Ishikawa (cell line): Measurements from ENCODE around the gene ANK2.
A peak's percentile ranks its signal among the peaks of the same experiment; 100 is the strongest.

Experiments
- CEBPB ChIP-seq: IDR thresholded peaks from 2 replicates; pipeline ENCODE4 v1.6.1; 2012
- CREB1 ChIP-seq: IDR thresholded peaks from 2 replicates; pipeline ENCODE4 v1.6.1; 2012; ENCODE audit warnings: low read depth
- EGR1 ChIP-seq: IDR thresholded peaks from 2 replicates; pipeline ENCODE4 v1.6.1; 2012
- EP300 ChIP-seq: IDR thresholded peaks from 2 replicates; pipeline ENCODE4 v1.6.1; 2012; ENCODE audit warnings: borderline replicate concordance
- FOXM1 ChIP-seq: IDR thresholded peaks from 2 replicates; pipeline ENCODE4 v1.6.1; 2012; ENCODE audit warnings: low read depth, borderline replicate concordance
- MAX ChIP-seq: IDR thresholded peaks from 2 replicates; pipeline ENCODE4 v1.6.1; 2012
- NFIC ChIP-seq: IDR thresholded peaks from 2 replicates; pipeline ENCODE4 v1.6.1; 2012
- RAD21 ChIP-seq: IDR thresholded peaks from 2 replicates; pipeline ENCODE4 v1.6.1; 2012; ENCODE audit warnings: low read depth
- REST ChIP-seq: IDR thresholded peaks from 2 replicates; pipeline ENCODE4 v1.6.1; 2012; ENCODE audit warnings: low read depth, mild to moderate bottlenecking
- TAF1 ChIP-seq: IDR thresholded peaks from 2 replicates; pipeline ENCODE4 v1.6.1; 2012; ENCODE audit warnings: low read depth, mild to moderate bottlenecking
- TCF12 ChIP-seq: IDR thresholded peaks from 2 replicates; pipeline ENCODE4 v1.6.1; 2012; ENCODE audit warnings: low read depth
- TEAD4 ChIP-seq: IDR thresholded peaks from 2 replicates; pipeline ENCODE4 v1.6.1; 2012
- USF1 ChIP-seq: IDR thresholded peaks from 2 replicates; pipeline ENCODE4 v1.6.1; 2012
- YY1 ChIP-seq: IDR thresholded peaks from 2 replicates; pipeline ENCODE4 v1.6.1; 2012; ENCODE audit warnings: low read depth
- ZBTB7A ChIP-seq: IDR thresholded peaks from 2 replicates; pipeline ENCODE4 v1.6.1; 2012; ENCODE audit warnings: low read depth

The ANK2 gene

GRCh38 chr4:113405874-113406722 is 356.6 kb downstream of the ANK2 start:
- TF ChIP-seq TCF12 (no peak), YY1 (no peak), CEBPB (no peak), NFIC (no peak), USF1 (no peak), FOXM1 (no peak), RAD21 (no peak), CREB1 (no peak), EP300 (no peak)

- peak; percentile 39; the same call in 1 of the 2 replicates for TF ChIP-seq NFIC
- no peak for TF ChIP-seq CREB1
- 0 out of 2 replicates have a peak, but pooled peaks have one; percentile 12 for TF ChIP-seq TEAD4
Observed at GRCh38 chr4:113406723-113407016, 357.2 kb downstream of the ANK2 start.

- TF ChIP-seq FOXM1 (no peak), EGR1 (no peak), NFIC (no peak), RAD21 (no peak), CEBPB (no peak), YY1 (no peak), TCF12 (no peak)
Observed at GRCh38 chr4:113407409-113407808, 358.0 kb downstream of the ANK2 start.

- TF ChIP-seq YY1 (no peak), MAX (no peak), REST (no peak), ZBTB7A (no peak), TAF1 (no peak), EGR1 (no peak), CREB1 (no peak), FOXM1 (no peak), USF1 (no peak), TEAD4 (no peak), RAD21 (no peak)
Observed at GRCh38 chr4:113409181-113409580, 359.7 kb downstream of the ANK2 start.

- TF ChIP-seq FOXM1 = no peak
- TF ChIP-seq NFIC = no peak
- no peak for TF ChIP-seq ZBTB7A
- TF ChIP-seq EGR1 = no peak
- no peak for TF ChIP-seq YY1
- TF ChIP-seq REST = no peak
Observed at GRCh38 chr4:113410686-113411085, 361.2 kb downstream of the ANK2 start.

- TF ChIP-seq RAD21 (no peak), TEAD4 (no peak), ZBTB7A (no peak), FOXM1 (no peak), USF1 (no peak), TCF12 (no peak), CREB1 (no peak), TAF1 (no peak), NFIC (no peak), REST (no peak), EGR1 (no peak), EP300 (no peak), CEBPB (no peak), YY1 (no peak)
Observed at GRCh38 chr4:113411496-113411938, 362.1 kb downstream of the ANK2 start.
